Measurements from ENCODE around the gene HLA-A.

DNA sequence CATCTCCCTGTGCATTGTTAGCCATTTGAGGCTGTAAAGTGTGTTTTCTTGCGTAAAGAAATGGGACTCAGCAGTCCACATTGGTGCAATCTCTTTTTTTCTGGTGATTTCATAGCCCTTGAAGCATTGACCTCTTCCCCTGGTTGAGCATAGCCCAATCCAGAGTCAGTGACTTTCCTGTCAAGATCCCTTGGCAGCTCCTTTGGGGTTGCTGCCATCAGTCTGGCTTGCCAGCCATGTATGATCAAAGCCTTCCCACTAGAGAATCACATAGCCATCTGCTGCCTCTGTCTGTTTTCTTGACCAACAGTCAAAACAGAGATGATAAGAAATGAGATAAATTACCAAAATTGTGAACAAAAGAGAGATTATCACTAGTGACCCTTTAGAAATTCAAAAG is 19.6 kb downstream of the HLA-A start:
- TF ChIP-seq, protein P1, sequence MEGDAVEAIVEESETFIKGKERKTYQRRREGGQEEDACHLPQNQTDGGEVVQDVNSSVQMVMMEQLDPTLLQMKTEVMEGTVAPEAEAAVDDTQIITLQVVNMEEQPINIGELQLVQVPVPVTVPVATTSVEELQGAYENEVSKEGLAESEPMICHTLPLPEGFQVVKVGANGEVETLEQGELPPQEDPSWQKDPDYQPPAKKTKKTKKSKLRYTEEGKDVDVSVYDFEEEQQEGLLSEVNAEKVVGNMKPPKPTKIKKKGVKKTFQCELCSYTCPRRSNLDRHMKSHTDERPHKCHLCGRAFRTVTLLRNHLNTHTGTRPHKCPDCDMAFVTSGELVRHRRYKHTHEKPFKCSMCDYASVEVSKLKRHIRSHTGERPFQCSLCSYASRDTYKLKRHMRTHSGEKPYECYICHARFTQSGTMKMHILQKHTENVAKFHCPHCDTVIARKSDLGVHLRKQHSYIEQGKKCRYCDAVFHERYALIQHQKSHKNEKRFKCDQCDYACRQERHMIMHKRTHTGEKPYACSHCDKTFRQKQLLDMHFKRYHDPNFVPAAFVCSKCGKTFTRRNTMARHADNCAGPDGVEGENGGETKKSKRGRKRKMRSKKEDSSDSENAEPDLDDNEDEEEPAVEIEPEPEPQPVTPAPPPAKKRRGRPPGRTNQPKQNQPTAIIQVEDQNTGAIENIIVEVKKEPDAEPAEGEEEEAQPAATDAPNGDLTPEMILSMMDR (IDR thresholded peaks at IDR 0.05) = no peak
- TF ChIP-seq EP300 (IDR thresholded peaks at IDR 0.05) = no peak
